ENCODE data around the gene PILRA.

- TF ChIP-seq CTCF (IDR thresholded peaks at IDR 0.05) (no peak), EZH2 (IDR thresholded peaks at IDR 0.05; ENCODE audit: borderline replicate concordance, insufficient read depth, low read depth, low read length, poor library complexity, severe bottlenecking) (no peak)
Observed at GRCh38 chr7:100432621-100433275, 59.5 kb downstream of the PILRA start.

All from B cell (primary cell).